WTC11 (cell line): ENCODE data around the gene SUSD4. TPM values are rescaled to one million over a fixed set of nuclear protein-coding genes. Genes with fewer than 3 reads are reported as not detected.

Experiments used
- ATAC-seq: fragments of 200-7000 bp; cut with Tn5 transposase; 2 replicates; pipeline ENCODE4 v1.10.0; 2021; ENCODE audit warnings: mild to moderate bottlenecking, moderate library complexity
- CTCF ChIA-PET: fragments of 300-600 bp; sonication (Branson Sonifier 250); formaldehyde crosslinking; loops from one replicate; lab custom pipeline; 2021; ENCODE audit warnings: antibody characterized with exemption; lab: Charles Lee
- POLR2A ChIA-PET: fragments of 350-600 bp; sonication (Branson Sonifier 250); formaldehyde crosslinking; loops from one replicate; lab custom pipeline; 2021; ENCODE audit warnings: antibody characterized with exemption; lab: Charles Lee
- DNase-seq: peaks from one replicate; pipeline ENCODE4 v3.0.0; 2021; ENCODE audit warnings: low spot score
- H3K27ac Mint-ChIP-seq: 2 replicates; pipeline ENCODE4 v1.8.0; 2021; ENCODE audit warnings: mixed read lengths
- H3K27me3 Mint-ChIP-seq: 2 replicates; pipeline ENCODE4 v1.8.0; 2021; ENCODE audit warnings: low read depth, mild to moderate bottlenecking, moderate library complexity, mixed read lengths
- H3K36me3 Mint-ChIP-seq: 2 replicates; pipeline ENCODE4 v1.8.0; 2021; ENCODE audit warnings: mixed read lengths
- H3K4me1 Mint-ChIP-seq: 2 replicates; pipeline ENCODE4 v1.8.0; 2022; ENCODE audit warnings: mixed read lengths
- H3K4me3 Mint-ChIP-seq: 2 replicates; pipeline ENCODE4 v1.8.0; 2021; ENCODE audit warnings: mild to moderate bottlenecking, moderate library complexity, mixed read lengths
- H3K9me3 Mint-ChIP-seq: 2 replicates; pipeline ENCODE4 v1.8.0; 2021; ENCODE audit warnings: mixed read lengths
- ETV6 ChIP-seq: sonication (generic); formaldehyde crosslinking; IDR thresholded peaks from 2 replicates; pipeline ENCODE4 v1.8.1; 2022; ENCODE audit warnings: mild to moderate bottlenecking, missing genetic modification reagents
- HMGA2 ChIP-seq: fragments of 250-450 bp; sonication (Bioruptor Pico); IDR thresholded peaks from 2 replicates; pipeline ENCODE4 v1.4.0; 2021; ENCODE audit warnings: mild to moderate bottlenecking, moderate library complexity
- HMGXB4 ChIP-seq: sonication (generic); formaldehyde crosslinking; IDR thresholded peaks from 2 replicates; pipeline ENCODE4 v1.8.1; 2023; ENCODE audit warnings: mild to moderate bottlenecking, moderate library complexity, missing genetic modification reagents
- JAZF1 ChIP-seq: fragments of 250-450 bp; sonication (Bioruptor Pico); IDR thresholded peaks from 2 replicates; pipeline ENCODE4 v1.9.0; 2021; ENCODE audit warnings: moderate library complexity, mild to moderate bottlenecking, inconsistent platforms
- OVOL2 ChIP-seq: fragments of 250-450 bp; sonication (Bioruptor Pico); IDR thresholded peaks from 2 replicates; pipeline ENCODE4 v1.9.0; 2021; ENCODE audit warnings: mild to moderate bottlenecking, borderline replicate concordance
- PRDM15 ChIP-seq: sonication (generic); formaldehyde crosslinking; IDR thresholded peaks from 2 replicates; pipeline ENCODE4 v1.8.0; 2022; ENCODE audit warnings: missing genetic modification reagents
- RORB ChIP-seq: fragments of 250-450 bp; sonication (Bioruptor Pico); IDR thresholded peaks from 2 replicates; pipeline ENCODE4 v1.9.0; 2021; ENCODE audit warnings: mild to moderate bottlenecking
- SMAD4 ChIP-seq: sonication (generic); formaldehyde crosslinking; IDR thresholded peaks from 2 replicates; pipeline ENCODE4 v1.8.0; 2022; ENCODE audit warnings: mild to moderate bottlenecking, missing genetic modification reagents
- SOX15 ChIP-seq: fragments of 250-450 bp; sonication (Bioruptor Pico); IDR thresholded peaks from 2 replicates; pipeline ENCODE4 v1.9.0; 2021; ENCODE audit warnings: mild to moderate bottlenecking
- TP53 ChIP-seq: sonication (generic); formaldehyde crosslinking; IDR thresholded peaks from 2 replicates; pipeline ENCODE4 v1.8.1; 2023; ENCODE audit warnings: mild to moderate bottlenecking, missing genetic modification reagents
- ZBTB21 ChIP-seq: sonication (generic); formaldehyde crosslinking; IDR thresholded peaks from 2 replicates; pipeline ENCODE4 v1.8.1; 2023; ENCODE audit warnings: mild to moderate bottlenecking, missing genetic modification reagents, borderline replicate concordance
- ZMAT4 ChIP-seq: fragments of 250-450 bp; sonication (Bioruptor Pico); IDR thresholded peaks from 2 replicates; pipeline ENCODE4 v1.9.0; 2021; ENCODE audit warnings: mild to moderate bottlenecking
- ZNF121 ChIP-seq: sonication (generic); formaldehyde crosslinking; IDR thresholded peaks from 2 replicates; pipeline ENCODE4 v1.8.0; 2023; ENCODE audit warnings: missing genetic modification reagents
- ZNF263 ChIP-seq: sonication (generic); formaldehyde crosslinking; IDR thresholded peaks from 2 replicates; pipeline ENCODE4 v1.8.1; 2022; ENCODE audit warnings: low read depth, mild to moderate bottlenecking, moderate library complexity, missing genetic modification reagents
- ZNF425 ChIP-seq: fragments of 250-450 bp; sonication (Bioruptor Pico); conservative IDR thresholded peaks from 2 replicates; pipeline ENCODE4 v1.9.0; 2021; ENCODE audit warnings: mild to moderate bottlenecking
- ZNF671 ChIP-seq: fragments of 250-450 bp; sonication (Bioruptor Pico); IDR thresholded peaks from 2 replicates; pipeline ENCODE4 v1.8.0; 2021; ENCODE audit warnings: mild to moderate bottlenecking
- total RNA-seq: library from RNA; stranded (reverse); gene quantifications from 3 replicates; pipeline ENCODE4 v1.2.3, GENCODE V29; 2021

Gene SUSD4
- total RNA-seq, 1 experiment from 2014 or later, result 1.8 TPM

- no peak for TF ChIP-seq ZNF671 (CRISPR knock-in tag)
- no peak for TF ChIP-seq OVOL2
- TF ChIP-seq JAZF1 (CRISPR knock-in tag), result no peak
- TF ChIP-seq ZBTB21 (CRISPR knock-in tag), result no peak
- TF ChIP-seq ZMAT4 (CRISPR knock-in tag), result no peak
Observed at GRCh38 chr1:223363057-223363855, 720 bp downstream of the SUSD4 start (continued).

GRCh38 chr1:223358826-223359225, 5.2 kb downstream of the SUSD4 start:
- TF ChIP-seq SMAD4 (CRISPR knock-in tag) (no peak), SOX15 (CRISPR knock-in tag) (no peak), HMGXB4 (CRISPR knock-in tag) (no peak)
- H3K9me3 Mint-ChIP-seq, result no peaks in the 10 kb centered on the region
- ATAC-seq (peak; percentile 28; the same call in 1 of the 2 replicates), DNase-seq (no peak)
- ChIA-PET CTCF (interaction anchor here (0.7 to 2.9 kb wide), 7 partner anchors 39 to 325 kb away, joined by 3 to 18 read pairs (median 4); no protein-coding TSS in a partner anchor), POLR2A (no interaction called here)
- peaks cover 38% of the 10 kb centered on the region for H3K27me3 Mint-ChIP-seq
- H3K27ac Mint-ChIP-seq, result no peak overlapping the region
- no peak overlapping the region for H3K4me3 Mint-ChIP-seq
- H3K4me1 Mint-ChIP-seq, result peaks cover 13% of the 10 kb centered on the region
- no peaks in the 10 kb centered on the region for H3K36me3 Mint-ChIP-seq

GRCh38 chr1:223355699-223356098, 8.3 kb downstream of the SUSD4 start:
- ATAC-seq, result no peak
- CTCF ChIA-PET, result no interaction called here
- TF ChIP-seq ETV6 (CRISPR knock-in tag), result no peak
- TF ChIP-seq PRDM15 (CRISPR knock-in tag), result no peak
- no peak for TF ChIP-seq HMGXB4 (CRISPR knock-in tag)
- TF ChIP-seq ZNF425 (CRISPR knock-in tag), result no peak
- TF ChIP-seq ZNF121 (CRISPR knock-in tag), result no peak
- TF ChIP-seq HMGA2 (CRISPR knock-in tag), result no peak
- TF ChIP-seq TP53 (CRISPR knock-in tag), result no peak
- no peak for TF ChIP-seq RORB
- no peak for TF ChIP-seq ZNF263 (CRISPR knock-in tag)

More at GRCh38 chr1:223355699-223356098, 8.3 kb downstream of the SUSD4 start:
- Mint-ChIP-seq H3K4me3 (no peak overlapping the region), H3K9me3 (no peaks in the 10 kb centered on the region), H3K27me3 (peaks cover 11% of the 10 kb centered on the region), H3K4me1 (peaks cover 7% of the 10 kb centered on the region; the same call in 1 of the 2 replicates), H3K36me3 (no peaks in the 10 kb centered on the region), H3K27ac (no peak overlapping the region)
- POLR2A ChIA-PET, result no interaction called here
- no peak for DNase-seq
